LNCAP (cell line): Measurements from ENCODE around the gene ELAPOR1.

ENCODE experiments used
- TF ChIP-seq, protein P1 (sequence below): fragments of 450-650 bp; IDR thresholded peaks from 2 replicates; pipeline ENCODE4 v1.5.1; 2017; ENCODE audit warnings: mild to moderate bottlenecking

ELAPOR1 gene

DNA sequence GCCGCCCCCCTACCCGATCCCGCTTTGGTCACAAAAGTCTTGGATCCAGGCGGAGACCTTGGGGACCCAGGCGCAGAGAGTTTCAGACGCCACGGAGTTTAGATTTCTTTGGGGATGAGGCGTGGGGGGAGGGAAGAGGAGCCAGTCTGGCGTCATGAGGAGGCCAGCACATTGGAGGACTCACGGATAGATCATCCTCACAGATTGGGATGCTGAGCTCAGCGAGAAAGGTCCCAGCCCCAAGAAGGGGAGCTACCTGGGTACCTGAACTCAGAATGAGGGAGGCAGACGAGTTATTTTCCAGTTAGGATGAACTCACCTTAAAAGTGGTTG is 393 bp downstream of the ELAPOR1 start:
- TF ChIP-seq, protein P1, sequence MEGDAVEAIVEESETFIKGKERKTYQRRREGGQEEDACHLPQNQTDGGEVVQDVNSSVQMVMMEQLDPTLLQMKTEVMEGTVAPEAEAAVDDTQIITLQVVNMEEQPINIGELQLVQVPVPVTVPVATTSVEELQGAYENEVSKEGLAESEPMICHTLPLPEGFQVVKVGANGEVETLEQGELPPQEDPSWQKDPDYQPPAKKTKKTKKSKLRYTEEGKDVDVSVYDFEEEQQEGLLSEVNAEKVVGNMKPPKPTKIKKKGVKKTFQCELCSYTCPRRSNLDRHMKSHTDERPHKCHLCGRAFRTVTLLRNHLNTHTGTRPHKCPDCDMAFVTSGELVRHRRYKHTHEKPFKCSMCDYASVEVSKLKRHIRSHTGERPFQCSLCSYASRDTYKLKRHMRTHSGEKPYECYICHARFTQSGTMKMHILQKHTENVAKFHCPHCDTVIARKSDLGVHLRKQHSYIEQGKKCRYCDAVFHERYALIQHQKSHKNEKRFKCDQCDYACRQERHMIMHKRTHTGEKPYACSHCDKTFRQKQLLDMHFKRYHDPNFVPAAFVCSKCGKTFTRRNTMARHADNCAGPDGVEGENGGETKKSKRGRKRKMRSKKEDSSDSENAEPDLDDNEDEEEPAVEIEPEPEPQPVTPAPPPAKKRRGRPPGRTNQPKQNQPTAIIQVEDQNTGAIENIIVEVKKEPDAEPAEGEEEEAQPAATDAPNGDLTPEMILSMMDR: no peak

- TF ChIP-seq, protein P1: no peak
Observed at GRCh38 chr1:109115685-109116084, 1.8 kb downstream of the ELAPOR1 start.

- TF ChIP-seq, protein P1: no peak
Observed at GRCh38 chr1:109116286-109116685, 2.4 kb downstream of the ELAPOR1 start.

GRCh38 chr1:109118089-109118488 is 4.2 kb downstream of the ELAPOR1 start:
- TF ChIP-seq, protein P1: no peak

- TF ChIP-seq, protein P1: no peak
Observed at GRCh38 chr1:109120356-109120755, 6.4 kb downstream of the ELAPOR1 start.

GRCh38 chr1:109131059-109131458 is 17.1 kb downstream of the ELAPOR1 start:
- TF ChIP-seq, protein P1: no peak

GRCh38 chr1:109131800-109132199 is 17.9 kb downstream of the ELAPOR1 start:
- TF ChIP-seq, protein P1: no peak

DNA sequence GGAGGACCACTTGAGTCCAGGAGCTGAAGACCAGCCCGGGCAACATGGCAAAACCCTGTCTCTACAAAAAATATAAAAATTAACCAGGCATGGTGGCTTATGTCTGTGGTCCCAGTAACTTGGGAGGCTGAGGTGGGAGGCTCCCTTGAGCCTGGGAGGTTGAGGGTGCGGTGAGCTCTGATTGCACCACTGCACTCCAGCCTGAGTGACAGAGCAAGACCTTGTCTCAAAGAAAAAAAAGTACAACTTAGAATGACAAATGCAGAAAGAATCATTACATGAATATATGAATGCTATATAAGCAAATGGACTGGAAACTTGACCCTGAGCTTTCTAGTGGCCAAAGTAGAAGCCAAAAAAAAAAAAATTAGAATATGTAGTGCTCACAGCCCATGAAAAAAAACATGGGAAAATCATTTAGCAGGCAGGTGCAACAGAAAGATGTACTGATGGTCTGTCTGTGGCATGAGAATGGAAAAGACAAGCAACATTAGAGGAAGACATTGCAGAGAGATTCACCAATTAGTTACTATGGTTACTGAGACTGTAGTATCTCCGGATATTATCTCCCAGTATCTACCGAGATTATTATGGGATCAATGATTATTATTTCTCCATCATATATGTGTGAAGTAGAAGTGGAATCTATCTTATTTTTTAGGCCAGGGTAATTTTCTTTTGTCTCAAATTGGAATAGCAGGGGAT is 19.2 kb downstream of the ELAPOR1 start:
- TF ChIP-seq, protein P1: no peak
